Lung (tissue), 12 donors: ENCODE results near the gene CTSZ. TPM values are rescaled to one million over a fixed set of nuclear protein-coding genes. Genes with fewer than 3 reads are reported as not detected.

Experiments used
- ATAC-seq: fragments of 200-7000 bp; cut with Tn5 transposase; one replicate; pipeline ENCODE4 v1.9.1; 2020; ENCODE audit warnings: moderate number of reproducible peaks; ENCODE audit not compliant: insufficient read depth, low FRiP score
- DNase-seq, 3 donors: peaks; one replicate each; pipeline ENCODE4 v3.0.0-alpha.2; 2013 to 2017
- H3K27ac ChIP-seq, 2 donors: one replicate each; pipeline ENCODE4 v1.5.1; 2013; ENCODE audit warnings: mild to moderate bottlenecking in 2 of 2, moderate library complexity in 2 of 2, control low read depth in 1 of 2, inconsistent platforms in 1 of 2, low read depth in 1 of 2, low read length in 1 of 2
- H3K27me3 ChIP-seq, 3 donors: one replicate each; pipeline ENCODE4 v1.5.1; 2013; ENCODE audit warnings: low read length in 2 of 3; ENCODE audit not compliant: control insufficient read depth in 3 of 3, insufficient read depth in 3 of 3
- H3K36me3 ChIP-seq, 4 donors: one replicate each; pipeline ENCODE4 v1.5.1; 2013; ENCODE audit warnings: low read length in 4 of 4, mild to moderate bottlenecking in 1 of 4, moderate library complexity in 1 of 4; ENCODE audit not compliant: control insufficient read depth in 4 of 4, insufficient read depth in 4 of 4
- H3K4me1 ChIP-seq, 5 donors: one replicate each; pipeline ENCODE4 v1.5.1; 2013; ENCODE audit warnings: low read length in 5 of 5, mild to moderate bottlenecking in 2 of 5, moderate library complexity in 1 of 5; ENCODE audit not compliant: control insufficient read depth in 5 of 5, insufficient read depth in 5 of 5
- H3K4me3 ChIP-seq: one replicate; pipeline ENCODE4 v1.5.1; 2013; ENCODE audit warnings: mild to moderate bottlenecking, control low read depth, moderate library complexity
- H3K9ac ChIP-seq, 2 donors: one replicate each; pipeline ENCODE4 v1.5.1; 2013; ENCODE audit warnings: low read length in 2 of 2, control low read depth in 1 of 2; ENCODE audit not compliant: insufficient read depth in 1 of 2
- H3K9me3 ChIP-seq, 4 donors: one replicate each; pipeline ENCODE4 v1.5.1; 2013; ENCODE audit warnings: low read length in 3 of 4, mild to moderate bottlenecking in 1 of 4, moderate library complexity in 1 of 4; ENCODE audit not compliant: control insufficient read depth in 4 of 4, insufficient read depth in 3 of 4
- WGBS, 2 donors: extraction: QIAGEN DNeasy Blood & Tissue Kit; methylation state at CpG; one replicate each; pipeline ENCODE4 v1.1.7; 2013; 5-methylcytosine and 5-hydroxymethylcytosine counted together
- polyA plus RNA-seq, 2 donors: library from polyadenylated mRNA; stranded (reverse); fragments of 200-250 nt; gene quantifications; one replicate each; pipeline ENCODE4 v1.2.1, GENCODE V29; 2013
- total RNA-seq, 2 donors: library from RNA; depleted of rRNA in 1 of 2; stranded (reverse); fragments of >200 nt in 1 of 2; gene quantifications; one replicate each; pipeline ENCODE4 v1.2.1, GENCODE V29; 2014 to 2021
- TF ChIP-seq, protein P1 (sequence below): IDR thresholded peaks from 2 replicates; pipeline ENCODE4 v1.5.1; 2012; ENCODE audit warnings: mild to moderate bottlenecking; ENCODE audit errors: control extremely low read depth, extremely low read depth
- donor health status: control.
- donor health status: control.
- donor health status: Bipolar disorder and iron deficiency.
- donor health status: healthy.
- donor health status: DM: yes; HTN: yes; CAD: no.

CTSZ gene
- total and polyA plus RNA-seq, 4 donors, result 105 to 558 (median 291) TPM

DNA sequence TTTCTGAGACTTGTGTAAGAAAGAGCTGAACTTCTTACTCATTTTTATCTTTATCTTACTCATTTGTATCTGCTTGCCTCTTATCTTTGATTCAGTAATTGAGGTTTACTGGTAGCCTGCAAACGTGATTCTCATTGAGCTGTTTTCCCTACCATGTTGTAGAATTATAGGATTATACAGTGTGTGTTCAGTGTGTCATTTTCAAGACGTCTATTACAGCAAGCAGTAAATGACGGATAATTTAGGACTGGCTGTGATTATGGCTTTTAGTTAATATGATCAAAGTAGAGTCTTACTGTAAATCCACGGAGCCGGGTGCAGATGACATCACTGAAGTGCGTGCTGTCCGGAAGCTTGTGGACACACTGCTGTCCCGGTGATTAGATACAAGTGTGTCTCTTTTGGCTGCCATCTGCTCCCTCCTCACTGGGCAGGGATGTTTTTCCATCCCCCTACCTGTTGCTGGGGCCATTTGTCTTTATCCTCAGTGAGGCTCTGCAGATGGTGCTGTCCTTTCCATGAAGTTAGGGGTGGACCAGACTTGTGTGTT, 20.0 kb downstream of the CTSZ start:
- no peak overlapping the region for H3K4me3 ChIP-seq
- no peak overlapping the region for H3K9ac ChIP-seq
- H3K36me3 ChIP-seq, result peaks cover 13 to 49% (median 36%) of the 10 kb centered on the region in 4 donors
- DNase-seq (no peak), ATAC-seq (no peak)
- no peaks in the 10 kb centered on the region for H3K27me3 ChIP-seq
- 91 to 93% methylated on average over 8 of the region's 8 CpGs for WGBS, 2 donors
- TF ChIP-seq, protein P1, sequence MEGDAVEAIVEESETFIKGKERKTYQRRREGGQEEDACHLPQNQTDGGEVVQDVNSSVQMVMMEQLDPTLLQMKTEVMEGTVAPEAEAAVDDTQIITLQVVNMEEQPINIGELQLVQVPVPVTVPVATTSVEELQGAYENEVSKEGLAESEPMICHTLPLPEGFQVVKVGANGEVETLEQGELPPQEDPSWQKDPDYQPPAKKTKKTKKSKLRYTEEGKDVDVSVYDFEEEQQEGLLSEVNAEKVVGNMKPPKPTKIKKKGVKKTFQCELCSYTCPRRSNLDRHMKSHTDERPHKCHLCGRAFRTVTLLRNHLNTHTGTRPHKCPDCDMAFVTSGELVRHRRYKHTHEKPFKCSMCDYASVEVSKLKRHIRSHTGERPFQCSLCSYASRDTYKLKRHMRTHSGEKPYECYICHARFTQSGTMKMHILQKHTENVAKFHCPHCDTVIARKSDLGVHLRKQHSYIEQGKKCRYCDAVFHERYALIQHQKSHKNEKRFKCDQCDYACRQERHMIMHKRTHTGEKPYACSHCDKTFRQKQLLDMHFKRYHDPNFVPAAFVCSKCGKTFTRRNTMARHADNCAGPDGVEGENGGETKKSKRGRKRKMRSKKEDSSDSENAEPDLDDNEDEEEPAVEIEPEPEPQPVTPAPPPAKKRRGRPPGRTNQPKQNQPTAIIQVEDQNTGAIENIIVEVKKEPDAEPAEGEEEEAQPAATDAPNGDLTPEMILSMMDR, result no peak
- peaks cover 0 to 3% (median 0%) of the 10 kb centered on the region in 4 donors for H3K9me3 ChIP-seq
- no peak overlapping the region for H3K27ac ChIP-seq
- peaks cover 0 to 11% (median 9%) of the 10 kb centered on the region in 5 donors for H3K4me1 ChIP-seq

DNA sequence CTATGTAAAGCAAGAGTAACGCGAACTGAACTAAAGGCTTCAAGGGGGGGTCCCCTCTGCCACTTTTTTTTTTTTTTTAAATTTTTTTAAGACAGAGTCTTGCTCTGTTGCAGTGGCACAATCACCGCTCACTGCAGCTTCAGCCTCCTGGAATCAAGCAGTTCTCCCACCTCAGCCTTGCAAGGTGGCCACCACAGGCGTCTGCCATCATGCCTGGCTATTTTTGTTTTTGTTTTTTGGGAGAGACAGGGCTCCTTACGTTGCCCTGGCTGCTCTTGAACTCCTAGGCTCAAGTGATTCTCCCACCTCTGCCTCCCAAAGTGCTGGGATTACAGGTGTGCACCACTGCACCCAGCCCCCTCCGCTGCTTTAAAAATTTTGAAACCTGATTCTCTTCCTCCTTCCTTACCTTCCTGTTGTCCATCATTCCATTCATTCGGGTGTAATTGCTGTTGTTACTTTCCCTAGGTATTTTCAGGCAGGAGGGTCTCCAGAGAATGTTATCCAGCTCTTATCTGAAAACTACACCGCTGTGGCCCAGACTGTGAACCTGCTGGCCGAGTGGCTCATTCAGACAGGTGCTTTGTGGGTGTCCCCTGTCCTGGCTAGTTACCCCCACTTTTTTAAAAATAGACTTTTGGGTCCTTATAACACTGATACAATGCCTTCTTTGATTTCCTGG, 20.6 kb downstream of the CTSZ start:
- 83 to 89% methylated on average over 9 of the region's 9 CpGs for WGBS, 2 donors
- Histone ChIP-seq H3K9ac (no peak overlapping the region), H3K9me3 (peaks cover 0 to 3% (median 0%) of the 10 kb centered on the region in 4 donors), H3K4me3 (no peak overlapping the region), H3K27ac (no peak overlapping the region), H3K4me1 (peaks cover 0 to 11% (median 9%) of the 10 kb centered on the region in 5 donors), H3K36me3 (peaks cover 13 to 44% (median 32%) of the 10 kb centered on the region in 4 donors), H3K27me3 (no peaks in the 10 kb centered on the region)
- no peak for DNase-seq
- ATAC-seq, result no peak
- TF ChIP-seq, protein P1, result no peak

DNA sequence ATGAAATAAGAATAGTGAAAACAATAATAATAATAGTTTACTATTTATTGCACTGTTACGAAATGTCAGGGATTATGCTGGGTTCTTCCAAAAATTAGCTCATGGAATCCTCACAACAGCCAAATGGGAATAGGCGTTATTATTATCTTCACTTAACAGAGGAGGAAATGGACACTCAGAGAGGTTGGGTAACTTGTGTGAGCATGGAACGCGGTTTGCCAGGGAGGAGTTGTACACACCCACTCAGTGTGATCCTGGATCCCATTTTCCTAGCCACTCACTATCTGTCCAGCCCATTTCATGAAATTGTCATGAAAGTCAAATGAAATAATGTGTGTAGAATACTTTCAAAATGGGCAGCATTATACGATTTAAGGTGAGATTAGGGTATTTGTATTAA, 21.4 kb downstream of the CTSZ start:
- no peaks in the 10 kb centered on the region for H3K27me3 ChIP-seq
- WGBS, 2 donors, result 79 to 84% methylated on average over 5 of the region's 5 CpGs
- peaks cover 0 to 3% (median 0%) of the 10 kb centered on the region in 4 donors for H3K9me3 ChIP-seq
- DNase-seq (no peak), ATAC-seq (no peak)
- TF ChIP-seq, protein P1, result no peak
- no peak overlapping the region for H3K9ac ChIP-seq
- H3K4me3 ChIP-seq, result no peak overlapping the region
- no peak overlapping the region for H3K27ac ChIP-seq
- H3K36me3 ChIP-seq, result peaks cover 13 to 37% (median 25%) of the 10 kb centered on the region in 4 donors
- H3K4me1 ChIP-seq, result peaks cover 0 to 11% (median 9%) of the 10 kb centered on the region in 5 donors
